Activated T-helper 1 cell treated with anti-CD3 and anti-CD28 coated beads, Interleukin-2, amount 50 U/mL, for 16 hours (primary cell): ENCODE data around the gene TM2D3.

ENCODE experiments used
- DNase-seq, 2 donors: peaks; one replicate each; pipeline ENCODE4 v3.0.0-alpha.2; 2020; ENCODE audit warnings: low read depth in 1 of 2, low spot score in 1 of 2

The TM2D3 gene

GRCh38 chr15:101607108-101607507 lies 45.1 kb downstream of the TM2D3 start:
- no peak for DNase-seq

DNA sequence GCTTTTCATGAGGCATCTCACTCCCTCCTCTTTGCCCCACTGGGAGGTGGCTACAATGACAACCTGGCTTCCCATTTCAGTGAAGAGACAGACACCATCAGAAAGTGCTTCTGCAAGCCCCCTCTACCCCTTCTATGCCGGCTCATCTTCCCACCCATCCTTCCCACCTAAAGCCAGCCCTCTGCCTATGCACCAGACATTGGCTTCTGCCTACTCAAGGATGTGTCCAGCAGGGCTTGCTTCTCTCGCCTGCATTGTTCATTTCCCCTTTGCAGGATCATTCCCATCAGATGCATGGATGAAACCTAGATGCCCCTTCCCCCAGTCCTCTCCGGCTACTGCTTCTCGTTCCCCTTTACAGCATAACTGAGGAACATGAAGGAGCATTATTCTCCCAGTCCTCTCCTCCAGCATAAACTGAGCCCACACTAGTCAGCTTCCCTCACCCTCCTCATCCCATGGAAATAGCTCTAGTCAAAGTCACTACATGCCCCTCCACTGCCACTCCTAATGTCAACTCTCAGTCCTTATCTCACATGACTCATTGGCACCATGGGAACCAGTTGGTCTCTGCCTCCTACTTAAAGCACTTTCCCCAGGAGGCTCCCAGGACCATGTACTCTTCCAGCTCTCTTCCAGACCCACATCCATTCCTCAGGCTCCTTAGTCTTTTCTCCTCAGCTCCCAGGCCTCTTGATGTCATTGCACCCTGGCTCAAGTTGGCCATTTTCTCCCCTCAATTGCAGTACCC lies 47.9 kb downstream of the TM2D3 start:
- DNase-seq = no peak

- DNase-seq = no peak
Measured at GRCh38 chr15:101602801-101603200, 49.4 kb downstream of the TM2D3 start.

DNA sequence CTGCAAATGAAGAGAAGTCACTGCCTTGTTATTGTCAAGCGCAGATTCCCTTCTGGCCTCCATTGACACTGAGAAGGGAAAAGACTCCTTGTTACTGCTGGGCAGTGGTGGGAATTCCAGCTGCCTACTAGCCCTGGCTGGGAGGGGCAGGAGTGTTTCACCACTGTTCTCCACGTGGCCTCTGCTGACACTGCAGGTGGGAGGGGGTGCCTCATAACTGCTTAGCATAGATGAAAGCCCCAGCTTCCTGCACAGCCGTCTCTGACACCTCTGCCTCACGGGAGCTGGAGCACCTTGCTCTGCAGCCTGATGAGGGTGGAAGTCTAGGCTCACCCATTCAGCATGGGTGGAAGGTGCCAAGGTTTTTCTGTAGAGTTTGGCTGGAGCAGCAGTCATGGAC lies 52.1 kb downstream of the TM2D3 start:
- DNase-seq = no peak

DNA sequence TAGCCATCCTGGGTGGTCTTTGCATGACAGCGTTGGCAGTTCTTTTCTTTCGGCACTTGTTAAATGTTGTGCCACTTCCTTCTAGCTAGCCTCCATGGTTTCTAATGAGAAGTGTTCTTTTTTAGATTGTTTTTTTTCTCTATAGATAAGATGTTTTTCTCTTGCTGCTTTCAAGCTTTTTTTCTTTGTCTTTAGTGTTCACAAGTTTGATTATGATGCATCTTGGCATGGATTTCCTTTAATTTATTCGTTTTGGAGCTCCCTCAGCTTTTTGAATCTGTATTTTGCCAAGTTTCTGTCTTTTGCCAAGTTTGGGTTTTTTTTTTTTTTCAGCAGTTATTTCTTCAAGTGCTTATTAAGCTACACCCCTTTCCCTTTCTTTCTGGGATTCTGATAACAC lies 53.1 kb downstream of the TM2D3 start:
- DNase-seq = no peak

DNA sequence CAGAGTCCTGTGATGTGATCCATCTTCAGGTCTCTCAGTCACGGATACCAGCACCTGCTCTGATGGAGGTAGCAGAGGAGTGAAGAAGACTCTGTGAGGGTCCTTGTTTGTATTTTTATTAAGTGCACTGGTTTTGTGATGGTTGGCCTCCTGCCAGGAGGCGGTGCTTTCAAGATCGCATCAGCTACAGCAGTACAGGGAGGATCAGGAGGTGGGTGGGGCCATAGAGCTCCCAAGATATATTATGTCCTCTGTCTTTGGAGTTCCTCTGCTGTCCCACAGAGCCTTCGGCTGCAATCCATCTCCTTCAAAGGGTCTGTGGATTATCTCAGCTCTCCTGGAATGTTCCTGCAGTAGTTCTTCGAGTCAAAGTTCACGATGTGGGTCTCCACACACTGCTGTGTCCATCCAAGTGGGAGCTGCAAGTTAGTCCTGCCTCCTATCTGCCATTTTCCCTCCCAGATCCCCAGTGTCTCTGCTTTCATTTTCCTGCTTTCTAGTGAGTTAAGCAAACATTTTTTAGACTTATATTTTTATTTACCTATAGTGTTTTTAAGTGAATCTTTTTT lies 54.7 kb downstream of the TM2D3 start:
- DNase-seq = no peak

- DNase-seq = no peak
Measured at GRCh38 chr15:101596633-101597032, 55.5 kb downstream of the TM2D3 start.
